ENCODE data around the gene F8.
"Not testable (repeated sequence)": the region's sequence is repeated elsewhere in the genome, so short reads cannot be mapped to it uniquely, and the experiment has no call there.

- not testable (repeated sequence) for TF ChIP-seq CTCF (IDR thresholded peaks at IDR 0.05; ENCODE audit: poor library complexity, severe bottlenecking); POLR2AphosphoS5 (IDR thresholded peaks at IDR 0.05); REST (IDR thresholded peaks at IDR 0.05; ENCODE audit: borderline replicate concordance); TAF1 (IDR thresholded peaks at IDR 0.05; ENCODE audit: low read depth); RAD21 (conservative IDR thresholded peaks at IDR 0.05)
Observed at GRCh38 chrX:154955799-154956198, 66.7 kb downstream of the F8 start.
